Measurements from ENCODE around the gene GRM2.

GRM2 gene

DNA sequence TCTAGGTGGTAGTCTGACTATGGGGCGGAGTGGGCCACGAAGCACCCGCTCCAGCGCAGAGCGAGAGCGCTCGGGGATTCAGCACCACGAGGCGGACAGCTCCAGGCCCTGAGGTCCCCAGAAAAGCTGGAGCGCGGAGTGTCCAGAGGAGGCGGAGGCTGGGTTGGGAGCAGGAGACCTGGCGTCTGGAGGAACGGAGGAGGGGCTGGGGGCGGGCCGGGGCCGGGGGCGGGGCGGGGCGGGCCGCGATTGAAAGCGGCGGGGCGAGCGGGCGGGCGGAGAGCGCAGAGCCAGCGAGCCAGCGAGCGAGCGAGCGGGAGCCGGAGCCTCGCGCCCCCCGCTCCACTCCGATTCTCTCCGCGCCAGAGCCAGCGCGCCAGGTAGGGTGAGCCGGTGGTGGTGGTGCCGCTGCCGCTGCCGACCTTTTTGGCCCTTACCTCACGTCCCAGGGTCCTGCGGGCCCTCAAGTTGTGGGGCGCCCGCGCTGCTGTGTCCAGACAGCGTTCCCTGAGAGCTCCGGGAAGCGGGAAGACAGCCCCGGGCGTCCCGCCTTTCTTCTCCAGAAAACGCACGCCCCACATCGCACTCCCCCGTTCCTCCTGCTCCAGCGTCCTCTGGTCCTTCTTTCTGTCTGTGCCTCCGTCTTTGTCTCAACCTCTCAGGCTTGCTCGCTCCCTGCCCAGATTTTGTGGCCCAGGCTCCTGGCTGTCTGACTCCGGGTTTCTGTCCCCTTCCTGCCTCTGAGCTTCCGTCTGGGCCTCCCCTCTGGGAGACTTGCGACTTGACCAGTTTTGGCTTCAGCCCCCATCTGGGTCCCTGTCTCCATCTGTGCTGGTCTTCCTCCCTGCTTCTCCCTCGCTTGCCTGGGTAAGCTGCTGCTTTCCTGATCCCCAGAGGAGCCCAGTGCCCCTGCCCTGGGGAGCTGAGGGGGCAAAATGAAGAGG is at the start of gene GRM2:
Gene GRM2 (plus strand): TSS at position 281 of the 944 bp plus-strand sequence. CDS start 1,916 bp downstream, outside the sequence.
- no peak for DNase-seq (ENCODE audit: low read depth in 2 of 2, low spot score in 1 of 2)

DNA sequence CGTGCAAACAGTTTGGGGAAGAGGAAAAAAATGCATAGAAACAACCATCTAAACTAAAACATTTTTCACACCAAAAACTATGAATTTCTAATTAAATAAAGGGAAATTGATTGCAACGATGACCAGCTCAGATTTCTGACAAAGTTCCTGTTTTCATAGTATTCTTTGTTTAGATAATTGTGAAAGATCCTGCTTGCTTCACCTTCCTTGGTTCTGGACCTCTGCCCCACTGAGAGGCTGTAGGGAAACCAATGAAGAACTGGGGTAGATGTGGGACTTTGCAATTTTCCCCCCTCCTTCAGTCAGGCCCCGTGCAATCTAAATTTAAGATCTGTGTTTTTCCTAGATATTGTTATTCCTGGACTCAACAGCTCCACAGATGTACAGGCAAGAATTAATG is 49.6 kb upstream of the GRM2 start:
- no peak for DNase-seq (ENCODE audit: low read depth in 2 of 2, low spot score in 1 of 2)

GRCh38 chr3:51659942-51660341 is 46.9 kb upstream of the GRM2 start:
- DNase-seq (ENCODE audit: low read depth in 2 of 2, low spot score in 1 of 2), result no peak

DNA sequence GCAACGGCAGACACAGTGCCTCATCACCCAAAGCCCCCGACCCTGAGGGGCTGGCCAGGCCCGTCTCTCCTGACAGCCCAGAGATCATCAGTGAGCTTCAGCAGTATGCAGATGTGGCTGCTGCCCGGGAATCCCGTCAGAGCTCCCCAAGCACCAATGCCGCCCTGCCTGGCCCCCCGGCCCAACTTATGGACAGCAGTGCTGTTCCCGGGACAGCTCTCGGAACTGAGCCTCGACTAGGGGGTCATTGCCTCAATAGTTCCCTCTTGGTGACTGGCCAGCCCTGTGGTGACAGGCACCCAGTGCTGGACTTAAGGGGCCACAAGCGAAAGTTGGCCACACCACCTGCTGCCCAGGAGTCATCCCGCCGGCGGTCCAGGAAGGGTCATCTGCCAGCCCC is 44.4 kb upstream of the GRM2 start:
- no peak for DNase-seq (ENCODE audit: low read depth in 2 of 2, low spot score in 1 of 2)

DNA sequence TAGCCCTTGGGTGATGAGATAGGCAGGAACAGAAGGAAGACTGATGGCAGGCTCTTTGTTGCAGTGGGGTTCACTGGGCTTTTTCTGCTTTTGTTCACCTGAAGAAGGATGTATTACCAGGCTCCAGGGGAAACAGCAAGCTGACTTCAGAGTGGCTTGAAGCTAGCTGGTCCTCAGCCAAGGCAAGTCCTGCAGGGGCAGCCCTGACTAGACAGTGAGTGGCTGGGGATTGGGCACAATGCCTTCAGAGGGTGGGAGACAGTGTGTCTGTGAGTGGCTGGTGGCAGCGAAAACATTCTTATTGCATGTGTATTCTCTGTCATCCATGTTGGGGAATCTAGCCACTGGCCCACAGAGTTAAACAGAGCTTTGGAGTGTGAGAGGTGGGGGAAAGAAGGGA is 38.1 kb upstream of the GRM2 start:
- no peak for DNase-seq (ENCODE audit: low read depth in 2 of 2, low spot score in 1 of 2)

DNA sequence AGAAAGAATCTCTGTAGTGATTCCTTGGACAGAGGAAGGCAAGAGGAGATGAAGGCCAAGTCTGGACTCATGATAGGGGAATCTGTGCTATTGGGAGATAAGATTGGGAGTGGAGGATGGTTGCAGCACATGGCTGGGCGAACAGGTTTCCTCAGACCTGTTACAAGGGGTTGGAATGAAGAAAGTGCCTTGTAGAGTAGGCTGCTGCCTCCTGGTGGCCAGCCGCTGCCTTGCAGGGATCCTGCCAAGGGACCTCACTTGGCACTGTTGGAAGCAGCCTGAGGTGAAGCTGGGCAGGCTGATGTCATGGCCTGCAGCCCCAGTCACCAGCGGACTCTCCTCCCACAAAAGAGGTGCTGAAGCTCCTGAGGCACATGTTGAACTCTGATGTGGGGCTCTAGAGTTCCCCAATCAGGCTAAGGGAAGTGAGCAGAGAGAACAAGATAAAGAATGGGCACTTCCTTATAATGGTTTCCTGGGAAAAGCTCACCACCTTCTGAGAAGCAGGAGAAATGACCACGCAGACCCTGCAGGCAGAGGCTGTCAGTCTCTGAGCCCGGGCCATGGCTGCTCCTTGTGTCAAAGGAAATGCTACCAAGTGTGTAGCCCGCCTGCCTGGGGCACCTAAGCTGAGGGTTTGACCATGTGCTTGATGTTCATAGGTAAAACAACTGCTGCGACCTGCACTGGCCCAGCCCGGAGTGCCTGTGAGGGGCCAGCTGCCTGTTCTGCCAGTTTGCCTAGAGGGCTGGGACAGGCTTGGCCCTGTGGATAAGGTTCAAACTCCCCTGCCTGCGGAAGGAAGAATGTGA is 37.4 kb upstream of the GRM2 start:
- peak; percentile 46 to 58 for DNase-seq (ENCODE audit: low read depth in 2 of 2, low spot score in 1 of 2)

GRCh38 chr3:51670053-51670822 is 36.6 kb upstream of the GRM2 start:
- DNase-seq (ENCODE audit: low read depth in 2 of 2, low spot score in 1 of 2), result no peak

GRCh38 chr3:51670823-51671733 is 35.8 kb upstream of the GRM2 start, which contains the start of gene TEX264:
TEX264 (plus strand) TSS chr3:51671252; CDS start chr3:51674305, 3,053 bp downstream.
- DNase-seq (ENCODE audit: low read depth in 2 of 2, low spot score in 1 of 2), result peak; percentile 75 to 85

- DNase-seq (ENCODE audit: low read depth in 2 of 2, low spot score in 1 of 2), result peak in 1 of 2 donors; percentile 22
Measured at GRCh38 chr3:51671734-51672475, 35.0 kb upstream of the GRM2 start.

DNA sequence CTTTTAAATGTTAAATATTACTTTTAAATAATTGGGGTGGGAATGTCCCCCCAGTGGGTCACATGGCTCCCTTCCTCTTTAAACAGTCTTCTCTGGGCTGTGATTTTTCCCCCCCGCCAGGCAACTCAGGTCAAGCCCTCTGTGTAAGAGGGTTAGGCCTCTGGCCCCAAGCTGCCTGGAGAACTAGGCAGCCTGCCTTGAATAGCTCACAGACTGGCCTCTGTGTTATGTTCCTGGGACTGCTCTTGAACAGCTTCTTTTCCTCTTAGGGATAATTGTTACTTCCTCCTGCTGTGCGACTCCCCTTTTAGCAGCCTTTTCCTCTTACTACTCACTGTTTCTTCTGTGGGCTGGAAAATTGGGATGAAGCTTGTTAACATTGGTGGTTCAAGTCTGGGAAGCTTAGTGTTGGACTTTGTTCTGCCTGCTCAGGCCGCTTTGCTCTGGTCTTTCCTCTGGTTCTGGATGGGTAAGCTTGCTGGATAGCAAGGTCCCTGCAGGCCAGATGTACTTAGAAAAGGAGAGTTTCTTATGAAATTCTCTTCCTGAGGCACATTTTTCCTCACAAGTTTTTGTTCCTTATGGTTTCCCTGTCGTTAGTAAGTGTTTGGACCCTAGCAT is 33.6 kb upstream of the GRM2 start:
- no peak for DNase-seq (ENCODE audit: low read depth in 2 of 2, low spot score in 1 of 2)

DNA sequence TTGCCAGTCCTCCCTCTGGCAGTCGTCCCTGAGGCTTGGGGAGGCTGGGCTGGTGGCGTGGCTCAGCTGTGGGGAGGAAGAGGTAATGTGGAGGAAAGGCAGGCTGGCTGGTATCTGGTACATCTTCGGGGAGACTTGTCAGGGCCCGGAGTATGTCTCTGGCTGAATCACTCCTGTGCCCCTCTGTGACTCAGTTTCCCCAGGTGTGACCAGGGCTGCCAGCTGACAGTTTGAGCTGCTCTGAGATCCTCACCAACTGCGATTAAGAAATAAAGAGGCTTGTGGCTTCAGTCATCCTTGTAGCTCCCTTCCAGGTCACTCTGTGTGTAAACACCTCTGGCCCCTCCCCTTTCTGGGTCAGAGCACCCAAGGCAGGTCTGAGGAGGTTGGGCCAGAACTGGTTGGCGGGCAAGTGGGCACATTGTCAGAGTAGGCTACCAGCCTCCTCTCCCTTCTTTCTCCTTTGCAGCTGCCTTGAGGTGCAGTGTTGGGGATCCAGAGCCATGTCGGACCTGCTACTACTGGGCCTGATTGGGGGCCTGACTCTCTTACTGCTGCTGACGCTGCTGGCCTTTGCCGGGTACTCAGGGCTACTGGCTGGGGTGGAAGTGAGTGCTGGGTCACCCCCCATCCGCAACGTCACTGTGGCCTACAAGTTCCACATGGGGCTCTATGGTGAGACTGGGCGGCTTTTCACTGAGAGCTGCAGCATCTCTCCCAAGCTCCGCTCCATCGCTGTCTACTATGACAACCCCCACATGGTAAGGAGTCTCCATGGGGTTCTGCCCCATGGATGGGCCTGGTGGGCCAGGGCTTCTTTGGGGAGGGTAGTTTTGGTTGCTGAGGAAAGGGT is 32.8 kb upstream of the GRM2 start:
- DNase-seq (ENCODE audit: low read depth in 2 of 2, low spot score in 1 of 2), result no peak

DNA sequence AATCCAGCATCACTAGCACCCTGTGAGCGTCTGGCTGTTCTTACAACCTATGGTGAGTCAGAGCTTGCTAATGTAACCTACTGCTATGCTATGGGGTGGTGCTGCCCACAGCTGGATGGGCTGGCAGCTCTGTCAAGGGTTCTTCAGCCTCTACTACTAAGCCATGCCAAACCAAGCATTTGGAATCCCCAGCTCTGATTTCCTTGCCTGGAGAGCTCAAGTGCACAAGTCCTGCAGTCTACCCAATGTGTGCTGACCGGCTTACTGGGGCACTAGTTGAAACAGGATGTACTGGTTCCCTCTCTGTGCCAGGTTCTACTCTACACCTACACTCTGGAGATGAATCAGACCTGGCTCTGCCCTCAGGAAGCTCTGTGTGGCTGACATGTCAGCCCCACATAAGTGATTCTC is 31.7 kb upstream of the GRM2 start:
- no peak for DNase-seq (ENCODE audit: low read depth in 2 of 2, low spot score in 1 of 2)

DNA sequence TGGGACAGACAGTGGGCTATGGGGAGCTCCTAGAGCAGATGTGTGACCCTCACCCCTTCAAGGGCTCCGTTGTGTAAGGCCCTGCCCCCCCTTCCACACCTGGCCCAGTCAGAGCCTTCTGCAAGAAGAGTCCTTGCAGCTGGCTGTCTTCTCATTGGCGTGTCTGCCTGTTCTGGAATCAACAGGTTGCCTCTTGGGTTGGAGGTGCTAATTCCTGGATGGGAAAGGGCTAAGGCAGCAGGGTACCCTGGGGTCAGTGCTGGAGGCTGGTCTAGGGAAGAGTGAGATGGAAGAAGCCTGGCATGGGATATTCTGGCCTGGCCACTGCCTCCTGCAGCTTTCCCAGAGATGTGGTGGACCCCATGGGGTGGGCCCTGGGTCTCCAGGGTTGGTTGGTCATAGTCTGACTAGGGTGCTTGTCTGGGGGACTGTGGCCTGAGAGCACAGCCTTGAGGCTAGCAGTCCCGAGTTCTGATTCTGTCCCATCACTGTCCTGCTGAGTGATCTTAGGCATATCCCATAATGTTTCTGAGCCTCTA is 30.7 kb upstream of the GRM2 start:
- no peak for DNase-seq (ENCODE audit: low read depth in 2 of 2, low spot score in 1 of 2)

- DNase-seq (ENCODE audit: low read depth in 2 of 2, low spot score in 1 of 2), result no peak
Measured at GRCh38 chr3:51677358-51677757, 29.5 kb upstream of the GRM2 start.

GRCh38 chr3:51678186-51678585 is 28.7 kb upstream of the GRM2 start:
- DNase-seq (ENCODE audit: low read depth in 2 of 2, low spot score in 1 of 2), result no peak

DNA sequence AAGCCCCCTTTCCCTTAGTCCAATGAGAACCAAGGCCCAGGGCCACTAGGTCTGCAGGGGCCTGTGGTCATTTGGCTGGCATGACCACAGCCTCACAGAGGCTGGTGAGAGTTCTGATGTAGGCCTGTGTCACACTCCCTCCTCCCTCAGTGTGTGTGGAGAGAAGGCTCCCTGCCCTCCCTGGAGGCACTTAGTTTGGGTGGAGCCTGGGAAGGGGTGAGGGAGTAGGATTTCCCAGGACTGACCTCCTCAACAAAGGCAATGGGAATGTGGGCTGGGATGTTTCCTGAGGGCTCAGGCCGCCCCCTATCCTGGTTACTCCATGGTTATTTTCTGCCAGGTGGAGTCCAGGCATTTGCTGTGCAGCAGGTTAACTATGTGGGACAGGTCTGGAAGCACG is 28.2 kb upstream of the GRM2 start:
- no peak for DNase-seq (ENCODE audit: low read depth in 2 of 2, low spot score in 1 of 2)

DNA sequence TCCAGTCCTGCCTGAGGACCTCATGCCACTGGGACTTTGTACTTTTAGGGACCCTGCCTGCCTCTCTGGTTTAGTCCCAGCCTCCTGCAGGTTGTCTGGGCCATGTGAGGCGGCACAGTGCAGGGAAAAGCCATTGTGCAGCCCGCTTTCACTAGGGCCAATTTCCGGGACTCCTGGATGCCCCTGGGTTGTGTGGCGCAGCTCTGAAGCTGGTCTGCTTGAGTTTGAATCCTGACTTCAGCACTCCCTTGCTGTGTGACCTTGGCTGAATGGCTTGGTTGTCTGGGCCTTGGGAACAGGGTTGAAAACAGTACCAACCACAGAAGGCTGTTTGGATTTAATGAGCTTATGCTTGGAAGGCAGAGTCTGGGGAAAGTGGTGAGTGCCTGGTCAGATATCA is 27.6 kb upstream of the GRM2 start:
- DNase-seq (ENCODE audit: low read depth in 2 of 2, low spot score in 1 of 2), result no peak

DNA sequence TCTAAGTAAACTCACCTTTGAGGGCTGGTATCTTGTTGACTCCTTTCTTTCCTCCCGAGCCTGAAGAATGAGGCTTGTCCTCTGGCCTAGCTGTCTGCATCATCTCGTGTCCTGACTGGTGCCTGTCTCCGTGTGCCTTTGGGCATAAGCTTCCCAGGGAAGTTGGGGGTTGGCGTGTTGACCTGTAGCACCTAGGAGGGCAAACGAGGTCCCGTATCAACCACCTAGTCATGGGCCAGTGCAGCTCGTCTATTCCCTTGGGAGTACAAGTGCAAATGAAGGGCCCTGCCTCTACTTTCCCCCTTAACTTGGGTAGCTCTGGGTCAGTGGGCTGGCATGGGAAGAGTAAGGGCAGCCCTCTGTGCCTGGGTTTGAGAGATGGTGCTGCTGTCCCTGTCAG is 27.1 kb upstream of the GRM2 start:
- no peak for DNase-seq (ENCODE audit: low read depth in 2 of 2, low spot score in 1 of 2)

All from stimulated activated CD8-positive, alpha-beta memory T cell treated with anti-CD3 and anti-CD28 coated beads, Interleukin-4, amount 100 ng/mL, for 4 hours (primary cell).